MV-4-11 (cell line): ENCODE measurements around the gene SRC.

Experiments used
- DNase-seq: peaks from one replicate; lab custom pipeline; 2025; lab: John Stamatoyannopoulos, UW

SRC gene

GRCh38 chr20:37350649-37351574 is 5.0 kb downstream of the SRC start:
- no peak for DNase-seq

DNA sequence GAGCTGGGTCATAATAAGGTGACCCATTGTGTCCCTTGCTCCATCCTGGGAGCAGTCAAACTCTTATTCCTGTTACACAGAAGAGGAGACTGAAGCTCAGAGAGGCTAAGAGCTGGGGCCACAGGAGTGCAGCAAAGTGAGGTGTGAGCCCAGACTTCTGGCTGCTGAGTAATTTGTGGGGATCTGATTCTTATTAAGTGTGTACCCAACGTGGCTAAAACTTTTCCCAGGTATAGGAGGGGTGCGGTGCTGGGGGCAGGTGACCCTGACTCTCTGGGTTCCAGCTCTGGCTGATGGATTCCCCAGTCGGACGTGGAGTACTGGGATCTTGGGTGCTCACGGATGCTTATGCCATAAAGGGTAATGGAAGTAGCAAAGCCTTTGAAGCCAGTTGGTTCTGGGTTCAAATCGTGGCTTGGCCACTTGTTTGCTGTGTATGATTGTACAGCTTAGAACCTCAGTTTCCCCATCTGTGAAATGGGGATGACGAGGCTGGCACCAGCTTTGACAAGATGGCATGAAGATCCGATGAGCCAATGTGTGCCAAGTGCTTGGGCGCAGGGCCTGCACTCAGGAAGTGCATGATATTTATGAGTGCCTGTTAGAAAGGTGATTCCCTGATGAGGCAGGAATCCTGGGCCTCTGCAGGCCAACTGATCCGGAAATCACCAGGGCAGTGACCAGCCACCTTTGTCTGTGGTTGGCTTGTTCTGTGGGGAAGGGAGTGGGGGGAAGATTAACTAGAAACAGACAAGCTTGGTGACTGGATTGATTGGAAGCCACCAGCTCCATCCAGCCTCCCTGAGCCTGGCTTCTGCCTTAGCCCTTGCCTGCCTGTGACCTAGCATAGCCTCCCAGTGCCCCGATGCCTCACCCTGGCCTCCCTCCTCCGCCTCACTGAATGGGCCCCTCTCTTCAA is 6.0 kb downstream of the SRC start:
- DNase-seq, result no peak

- no peak for DNase-seq
Observed at GRCh38 chr20:37352608-37352980, 6.7 kb downstream of the SRC start.

GRCh38 chr20:37353285-37353849 is 7.4 kb downstream of the SRC start:
- DNase-seq, result no peak

DNA sequence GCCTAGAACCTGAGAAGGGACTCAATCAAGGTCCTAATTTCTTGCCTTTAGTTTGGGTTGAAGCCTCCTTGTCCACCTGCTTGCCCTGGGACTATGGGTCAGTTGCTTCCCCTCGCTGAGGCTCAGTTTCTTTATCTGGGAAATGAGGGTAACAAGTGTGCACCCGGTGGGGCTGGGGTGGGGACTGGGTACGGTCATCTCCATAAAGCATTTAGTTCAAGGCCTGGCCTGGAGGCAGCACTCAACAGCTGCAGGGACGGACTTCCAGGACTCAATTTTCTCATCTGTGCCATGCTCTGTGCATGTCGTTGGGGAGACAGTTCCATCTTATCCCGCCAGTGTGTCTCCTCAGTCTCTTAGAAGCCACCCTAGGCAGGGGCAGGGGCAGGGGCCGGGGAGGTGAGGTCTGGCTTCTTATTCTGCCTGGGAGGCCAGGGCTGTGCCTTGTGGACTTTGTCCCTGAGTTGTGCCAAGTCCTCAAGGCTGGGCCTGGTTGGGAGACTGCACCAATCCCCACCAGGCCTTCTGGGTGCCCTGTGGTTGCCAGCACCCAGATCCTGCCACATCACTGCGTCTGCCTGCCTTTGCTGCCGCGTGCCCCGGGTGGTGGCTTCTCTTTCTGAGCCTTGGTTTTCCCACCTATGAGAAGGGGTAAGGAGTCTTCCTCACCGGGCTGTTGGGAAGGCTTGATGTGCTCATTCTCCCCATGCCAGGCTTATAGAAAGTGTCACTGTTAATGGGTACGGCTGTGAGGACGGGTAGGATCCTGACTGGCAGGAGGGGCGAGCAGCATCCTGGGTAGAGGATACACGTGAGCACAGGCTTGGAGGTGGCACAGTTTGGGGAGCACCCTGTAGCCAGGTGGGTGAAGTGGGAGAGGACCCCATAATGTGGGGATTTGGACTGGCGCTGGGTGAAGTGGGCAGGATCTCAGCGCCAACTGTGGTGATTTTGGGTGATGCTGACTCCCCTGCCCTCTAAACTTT is 8.6 kb downstream of the SRC start:
- DNase-seq, result no peak

GRCh38 chr20:37355252-37356180 is 9.6 kb downstream of the SRC start:
- DNase-seq, result no peak

DNA sequence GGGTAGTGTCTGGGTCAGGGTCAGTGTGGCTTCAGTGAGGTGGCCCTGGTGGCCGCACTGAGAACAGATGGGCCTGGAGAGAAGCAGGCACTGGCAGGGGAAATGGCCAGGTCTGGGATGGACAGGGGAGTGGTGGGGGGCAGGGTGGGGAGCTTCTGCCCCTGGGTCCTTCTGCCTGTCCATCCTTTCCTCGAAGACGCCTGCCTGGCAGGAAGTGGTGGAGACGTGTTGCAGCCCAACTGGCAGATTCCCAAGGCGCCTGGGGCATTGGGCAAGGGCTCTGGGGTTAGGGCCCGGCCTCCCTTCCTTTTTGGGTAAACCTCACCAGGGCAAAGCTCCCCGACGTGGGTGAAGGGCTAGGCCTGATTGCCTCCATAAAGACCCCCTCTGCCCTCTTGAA is 10.4 kb downstream of the SRC start:
- peak; percentile 83 for DNase-seq

- peak; percentile 58 for DNase-seq
Observed at GRCh38 chr20:37356961-37357371, 11.0 kb downstream of the SRC start.

- DNase-seq, result peak; percentile 98
Observed at GRCh38 chr20:37357481-37358365, 11.8 kb downstream of the SRC start.

DNA sequence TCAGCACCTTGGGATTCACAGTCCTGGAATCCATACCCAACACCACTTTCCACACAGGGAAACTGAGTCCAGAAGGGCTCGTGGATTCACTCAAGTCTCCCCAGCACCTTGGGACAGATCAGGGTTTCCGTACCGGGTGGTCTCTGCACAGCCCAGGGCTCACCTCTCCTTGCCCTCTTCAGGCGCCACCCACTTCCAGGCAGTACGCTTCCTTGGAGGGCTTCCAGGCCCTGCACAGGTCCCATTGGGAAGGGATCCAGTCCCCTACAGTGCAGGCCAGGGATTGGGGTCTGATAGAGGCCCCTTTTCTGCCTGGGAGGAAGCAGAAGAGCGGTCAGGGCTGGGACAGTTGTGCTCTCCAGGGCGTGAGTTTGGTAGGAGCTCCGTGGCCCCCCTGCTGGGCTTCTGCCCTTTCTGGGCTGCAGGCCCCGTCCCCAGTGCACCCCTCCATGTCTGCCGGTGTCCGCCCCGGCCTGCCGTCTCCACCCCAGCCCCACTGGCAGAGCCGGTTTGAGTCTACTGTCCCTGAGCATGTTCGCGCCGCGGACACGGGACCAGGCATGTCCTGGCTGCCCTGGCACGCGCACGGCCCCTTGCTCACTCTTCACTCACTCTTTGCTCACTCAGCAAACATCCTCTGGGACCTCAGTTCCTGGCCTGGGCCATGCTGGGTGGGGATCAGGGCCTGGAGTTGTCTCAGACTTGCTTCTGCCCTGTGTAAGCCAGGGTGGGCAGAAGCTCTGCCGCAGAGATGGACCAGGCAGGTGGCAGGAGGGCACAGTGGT is 12.6 kb downstream of the SRC start:
- no peak for DNase-seq

GRCh38 chr20:37359331-37359730 is 13.4 kb downstream of the SRC start:
- DNase-seq, result no peak

- no peak for DNase-seq
Observed at GRCh38 chr20:37359836-37360235, 13.9 kb downstream of the SRC start.

DNA sequence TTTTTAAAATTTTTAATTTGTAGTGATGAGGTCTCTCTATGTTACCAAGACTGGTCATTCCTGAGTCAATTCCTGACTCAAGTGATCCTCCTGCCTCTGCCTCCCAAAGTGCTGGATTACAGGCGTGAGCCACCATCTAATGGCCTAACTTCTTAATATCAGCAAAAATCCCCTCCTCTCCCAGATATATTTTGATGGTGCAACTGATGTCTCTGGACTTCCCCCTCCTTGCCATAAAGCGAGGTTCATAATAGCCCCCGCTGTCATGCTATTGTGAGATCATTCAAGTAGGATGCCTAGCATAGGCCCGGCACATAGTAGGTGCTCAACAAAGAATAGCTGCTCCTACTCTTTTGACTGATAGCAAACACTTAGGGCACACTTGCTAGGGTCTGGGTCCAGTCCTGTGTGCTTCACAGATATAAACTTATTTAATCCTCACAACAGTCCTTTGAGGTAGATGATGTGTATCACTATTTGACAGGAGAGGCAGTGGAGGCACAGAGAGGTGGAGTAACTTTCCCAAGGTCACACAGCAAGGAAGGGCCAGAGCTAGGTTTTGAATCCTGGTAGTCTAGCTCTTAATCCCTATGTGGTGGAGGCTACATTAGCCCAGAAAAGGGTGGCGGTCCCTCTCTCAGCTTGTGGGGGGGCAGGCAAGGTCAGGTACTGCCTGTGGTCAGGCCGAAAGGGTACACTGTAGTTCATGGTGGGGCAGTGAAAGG is 14.6 kb downstream of the SRC start:
- DNase-seq, result no peak

- no peak for DNase-seq
Observed at GRCh38 chr20:37361336-37361735, 15.4 kb downstream of the SRC start.

GRCh38 chr20:37362231-37362792 is 16.4 kb downstream of the SRC start:
- DNase-seq, result no peak

GRCh38 chr20:37362821-37363220 is 16.9 kb downstream of the SRC start:
- DNase-seq, result no peak
